DND-41 (cell line): ENCODE results near the gene AKNA.

Source experiments
- ATAC-seq: fragments of 200-7000 bp; cut with Tn5 transposase; 3 replicates; pipeline ENCODE4 v1.9.1; 2021; ENCODE audit warnings: low read depth; ENCODE audit not compliant: insufficient read depth
- DNase-seq: peaks from one replicate; pipeline ENCODE4 v3.0.0-alpha.2; 2020
- H2AFZ ChIP-seq: 2 replicates; pipeline ENCODE4 v1.6.0; 2012; ENCODE audit warnings: low read depth, low read length
- H3K27ac ChIP-seq: 2 replicates; pipeline ENCODE4 v1.5.1; 2012; ENCODE audit warnings: low read length, inconsistent platforms
- H3K27me3 ChIP-seq: fragments of 200-600 bp; sonication (generic); 2 replicates; pipeline ENCODE4 v1.6.0; 2012; ENCODE audit warnings: low read length, mild to moderate bottlenecking, inconsistent platforms; ENCODE audit not compliant: insufficient read depth, poor library complexity
- H3K36me3 ChIP-seq: 2 replicates; pipeline ENCODE4 v1.5.1; 2012; ENCODE audit warnings: low read length, inconsistent platforms; ENCODE audit not compliant: insufficient read depth
- H3K4me1 ChIP-seq: 2 replicates; pipeline ENCODE4 v1.5.1; 2012; ENCODE audit warnings: mild to moderate bottlenecking, low read length; ENCODE audit not compliant: insufficient read depth
- H3K4me2 ChIP-seq: 2 replicates; pipeline ENCODE4 v1.6.0; 2012; ENCODE audit warnings: mild to moderate bottlenecking, moderate library complexity, low read length, inconsistent platforms; ENCODE audit not compliant: insufficient read depth
- H3K4me3 ChIP-seq, 2 experiments: fragments of 200-600 bp in 1 of 2; shearing (Covaris generic) in 1 of 2; 2 replicates each; pipeline ENCODE4 v1.5.1; 2012 to 2016; ENCODE audit warnings: inconsistent platforms in 2 of 2, low read length in 2 of 2, mild to moderate bottlenecking in 2 of 2, low read depth in 1 of 2, moderate library complexity in 1 of 2
- H3K79me2 ChIP-seq: 2 replicates; pipeline ENCODE4 v1.6.0; 2012; ENCODE audit warnings: low read length, inconsistent platforms; ENCODE audit not compliant: insufficient read depth
- H3K9ac ChIP-seq: 2 replicates; pipeline ENCODE4 v1.6.0; 2012; ENCODE audit warnings: low read depth, mild to moderate bottlenecking, inconsistent platforms, low read length, moderate library complexity
- H3K9me3 ChIP-seq: 2 replicates; pipeline ENCODE4 v1.5.1; 2012; ENCODE audit warnings: low read length, moderate library complexity, mild to moderate bottlenecking, inconsistent platforms; ENCODE audit not compliant: insufficient read depth, severe bottlenecking
- H4K20me1 ChIP-seq: 2 replicates; pipeline ENCODE4 v1.6.0; 2012; ENCODE audit warnings: low read length; ENCODE audit not compliant: insufficient read depth
- EZH2 ChIP-seq: IDR thresholded peaks from 3 replicates; pipeline ENCODE4 v1.6.1; 2012; ENCODE audit warnings: borderline replicate concordance, low read depth, mild to moderate bottlenecking, moderate library complexity, low read length, inconsistent platforms; ENCODE audit not compliant: severe bottlenecking
- TF ChIP-seq, protein P1 (sequence below): IDR thresholded peaks from 2 replicates; pipeline ENCODE4 v1.5.1; 2012; ENCODE audit warnings: borderline replicate concordance, low read length, moderate library complexity, mild to moderate bottlenecking; ENCODE audit not compliant: poor library complexity, severe bottlenecking; ENCODE audit errors: extremely low read depth

Gene AKNA

DNA sequence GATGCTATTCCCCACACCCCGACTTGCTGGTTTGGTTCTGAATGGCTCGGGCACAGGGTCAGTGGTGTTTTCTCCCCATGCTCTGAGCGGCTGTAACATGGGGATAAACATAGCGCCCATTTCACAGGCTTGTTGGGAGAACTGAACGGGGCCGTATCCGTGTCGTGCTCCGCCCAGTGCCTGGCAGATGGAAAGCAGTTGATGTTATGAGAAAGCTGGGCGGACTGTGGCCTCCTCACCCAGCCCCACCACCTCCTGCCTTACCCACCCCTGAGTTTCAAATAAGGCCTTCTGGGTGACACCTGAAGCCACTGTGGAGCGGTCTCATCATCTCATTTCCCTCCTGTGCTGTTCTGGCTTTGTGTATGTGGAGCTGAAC, 43.6 kb downstream of the AKNA start:
- no peak overlapping the region for H3K4me2 ChIP-seq
- no peak overlapping the region for H3K9ac ChIP-seq
- no peak overlapping the region for H3K27ac ChIP-seq
- no peak for ATAC-seq
- no peak overlapping the region for H2AFZ ChIP-seq
- no peaks in the 10 kb centered on the region for H3K79me2 ChIP-seq
- H3K27me3 ChIP-seq: no peaks in the 10 kb centered on the region
- 0 out of 2 replicates have a peak, but pooled peaks cover 3% of the 10 kb centered on the region for H4K20me1 ChIP-seq
- TF ChIP-seq, protein P1, sequence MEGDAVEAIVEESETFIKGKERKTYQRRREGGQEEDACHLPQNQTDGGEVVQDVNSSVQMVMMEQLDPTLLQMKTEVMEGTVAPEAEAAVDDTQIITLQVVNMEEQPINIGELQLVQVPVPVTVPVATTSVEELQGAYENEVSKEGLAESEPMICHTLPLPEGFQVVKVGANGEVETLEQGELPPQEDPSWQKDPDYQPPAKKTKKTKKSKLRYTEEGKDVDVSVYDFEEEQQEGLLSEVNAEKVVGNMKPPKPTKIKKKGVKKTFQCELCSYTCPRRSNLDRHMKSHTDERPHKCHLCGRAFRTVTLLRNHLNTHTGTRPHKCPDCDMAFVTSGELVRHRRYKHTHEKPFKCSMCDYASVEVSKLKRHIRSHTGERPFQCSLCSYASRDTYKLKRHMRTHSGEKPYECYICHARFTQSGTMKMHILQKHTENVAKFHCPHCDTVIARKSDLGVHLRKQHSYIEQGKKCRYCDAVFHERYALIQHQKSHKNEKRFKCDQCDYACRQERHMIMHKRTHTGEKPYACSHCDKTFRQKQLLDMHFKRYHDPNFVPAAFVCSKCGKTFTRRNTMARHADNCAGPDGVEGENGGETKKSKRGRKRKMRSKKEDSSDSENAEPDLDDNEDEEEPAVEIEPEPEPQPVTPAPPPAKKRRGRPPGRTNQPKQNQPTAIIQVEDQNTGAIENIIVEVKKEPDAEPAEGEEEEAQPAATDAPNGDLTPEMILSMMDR: no peak
- no peak for TF ChIP-seq EZH2
- no peak overlapping the region for H3K4me3 ChIP-seq
- no peak for DNase-seq
- H3K4me1 ChIP-seq: peaks cover 6% of the 10 kb centered on the region
- H3K9me3 ChIP-seq: no peaks in the 10 kb centered on the region
- H3K36me3 ChIP-seq: peaks cover 95% of the 10 kb centered on the region

DNA sequence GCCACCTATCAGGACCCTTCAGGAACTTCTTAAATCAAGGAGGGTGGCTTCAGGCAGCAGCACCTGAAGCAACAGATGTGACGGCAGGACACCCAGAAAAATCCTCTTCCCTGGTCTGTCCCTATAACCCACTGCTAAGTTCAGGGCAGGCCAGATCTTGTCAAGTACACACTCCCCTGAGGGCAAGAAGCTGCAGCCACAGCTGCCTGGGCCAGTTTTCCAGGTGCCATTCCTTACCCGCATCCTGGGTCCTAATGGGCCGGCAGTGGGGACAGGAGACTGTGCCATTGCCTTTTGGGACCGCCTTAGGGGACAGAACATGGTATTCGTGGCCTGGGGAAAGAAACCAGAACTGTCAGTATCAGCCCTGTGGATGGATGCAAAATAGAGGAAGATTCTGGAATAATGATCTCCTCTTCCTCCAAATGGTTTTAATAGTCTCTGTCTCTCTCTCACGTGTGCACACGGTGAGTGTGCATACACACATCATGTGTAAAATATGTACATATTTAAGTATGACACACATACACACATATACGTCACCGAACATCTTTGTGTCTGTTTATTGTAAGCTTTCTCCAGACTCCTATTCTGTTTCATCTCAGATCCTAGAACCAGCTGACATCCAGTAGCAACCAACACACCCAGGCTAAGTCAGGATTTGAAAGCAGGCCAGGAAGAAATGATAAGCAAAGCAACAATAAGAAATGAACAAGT, 44.2 kb downstream of the AKNA start:
- peaks cover 95% of the 10 kb centered on the region for H3K36me3 ChIP-seq
- H3K79me2 ChIP-seq: no peaks in the 10 kb centered on the region
- no peak overlapping the region for H3K4me3 ChIP-seq
- 0 out of 2 replicates have a peak, but pooled peaks cover 3% of the 10 kb centered on the region for H4K20me1 ChIP-seq
- no peak overlapping the region for H3K4me2 ChIP-seq
- H2AFZ ChIP-seq: no peak overlapping the region
- no peak for TF ChIP-seq EZH2
- TF ChIP-seq, protein P1: no peak
- peaks cover 2% of the 10 kb centered on the region for H3K4me1 ChIP-seq
- DNase-seq: no peak
- no peak overlapping the region for H3K9ac ChIP-seq
- H3K27ac ChIP-seq: no peak overlapping the region
- H3K27me3 ChIP-seq: no peaks in the 10 kb centered on the region
- no peaks in the 10 kb centered on the region for H3K9me3 ChIP-seq
- no peak for ATAC-seq

DNA sequence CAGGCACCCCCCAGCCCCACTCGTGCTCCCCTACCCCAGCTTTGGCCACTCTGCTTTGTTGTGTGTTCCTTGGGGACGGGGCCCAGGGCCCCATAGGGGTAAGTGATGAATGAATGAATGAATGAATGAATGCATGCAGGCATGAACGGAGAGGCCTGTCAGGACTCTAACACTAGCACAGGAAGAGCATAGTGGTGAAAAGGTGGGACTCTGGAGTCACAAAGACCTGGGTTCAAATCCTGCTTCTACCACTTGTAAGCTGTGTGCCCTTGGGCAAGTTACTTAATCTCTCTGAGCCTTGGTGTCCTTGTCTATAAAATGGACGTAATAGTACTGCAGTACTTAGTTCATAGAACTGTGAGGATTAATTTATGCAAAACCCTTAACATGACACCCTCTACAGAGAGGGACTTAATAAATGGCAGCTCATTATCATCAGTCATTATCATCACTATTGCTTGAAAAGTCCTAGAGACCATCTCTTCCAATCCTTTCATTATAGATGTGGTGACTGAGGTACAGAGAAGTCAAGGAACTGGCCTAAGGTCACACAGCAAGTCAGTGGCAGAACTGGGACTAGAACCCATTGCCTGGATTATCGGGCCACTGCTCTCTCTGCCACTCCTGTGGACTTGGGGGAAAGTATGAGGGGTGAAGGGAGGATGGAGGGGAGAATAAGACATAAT, 44.9 kb downstream of the AKNA start:
- TF ChIP-seq, protein P1: no peak
- TF ChIP-seq EZH2: no peak
- no peak overlapping the region for H3K27ac ChIP-seq
- no peaks in the 10 kb centered on the region for H3K27me3 ChIP-seq
- ATAC-seq: no peak
- no peak overlapping the region for H3K9ac ChIP-seq
- no peak overlapping the region for H3K4me3 ChIP-seq
- no peaks in the 10 kb centered on the region for H3K9me3 ChIP-seq
- H4K20me1 ChIP-seq: no peaks in the 10 kb centered on the region
- no peak overlapping the region for H3K4me2 ChIP-seq
- no peaks in the 10 kb centered on the region for H3K79me2 ChIP-seq
- DNase-seq: no peak
- no peaks in the 10 kb centered on the region for H3K4me1 ChIP-seq
- peaks cover 95% of the 10 kb centered on the region for H3K36me3 ChIP-seq
- no peak overlapping the region for H2AFZ ChIP-seq
